ENCODE results near the gene WIF1. TPM values are rescaled to one million over a fixed set of nuclear protein-coding genes. Genes with fewer than 3 reads are reported as not detected.

WIF1 gene
- total and polyA plus RNA-seq, 10 of the 15 experiments (the other 5 are each of a cell fraction or from before 2014, with no cell fraction given), result 0.04 to 0.05 (median 0.05) TPM; not detected in 7

DNA sequence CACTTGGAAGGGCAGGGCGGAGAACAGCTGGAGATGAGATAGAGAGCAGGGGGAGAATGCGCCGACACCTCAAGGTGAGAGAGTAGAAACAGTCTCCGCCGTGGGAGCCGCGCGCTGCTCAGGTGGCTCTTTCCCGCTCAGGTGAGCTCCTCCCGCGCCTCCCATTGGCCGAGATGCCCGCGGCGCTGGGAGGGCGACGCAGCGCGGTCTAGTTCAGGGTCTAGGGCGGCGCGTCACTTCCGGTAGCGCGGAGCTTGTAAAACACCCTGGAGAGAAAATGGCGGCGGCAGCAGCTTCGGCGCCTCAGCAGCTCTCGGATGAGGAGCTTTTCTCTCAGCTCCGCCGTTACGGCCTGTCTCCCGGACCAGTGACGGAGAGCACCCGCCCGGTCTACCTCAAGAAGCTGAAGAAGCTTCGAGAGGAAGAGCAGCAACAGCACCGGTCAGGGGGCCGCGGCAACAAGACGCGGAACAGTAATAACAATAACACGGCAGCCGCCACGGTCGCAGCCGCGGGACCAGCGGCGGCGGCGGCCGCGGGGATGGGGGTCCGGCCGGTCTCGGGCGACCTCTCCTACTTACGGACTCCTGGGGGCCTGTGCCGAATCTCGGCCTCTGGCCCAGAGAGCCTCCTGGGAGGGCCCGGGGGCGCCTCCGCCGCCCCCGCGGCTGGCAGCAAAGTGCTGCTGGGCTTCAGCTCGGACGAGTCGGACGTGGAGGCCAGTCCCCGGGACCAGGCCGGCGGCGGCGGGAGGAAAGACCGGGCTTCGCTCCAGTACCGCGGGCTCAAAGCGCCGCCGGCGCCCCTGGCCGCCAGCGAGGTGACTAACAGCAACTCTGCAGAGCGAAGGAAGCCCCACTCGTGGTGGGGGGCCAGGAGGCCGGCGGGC is 48.5 kb upstream of the WIF1 start, which contains the start of gene LEMD3 (continued):
- TF ChIP-seq BHLHE40 (IDR thresholded peaks at IDR 0.05; ENCODE audit: borderline replicate concordance in 1 of 2, low read depth in 2 of 2, low read length in 1 of 2) (peak in 1 of 2 experiments; percentile 53; a peak in 1 of 4 replicates), ATF7 (IDR thresholded peaks at IDR 0.05; ENCODE audit: low read depth) (no peak), KDM1A (IDR thresholded peaks at IDR 0.05; ENCODE audit: borderline replicate concordance) (no peak), IRF4 (IDR thresholded peaks at IDR 0.05; ENCODE audit: low read depth, low read length) (0 out of 2 replicates have a peak, but pooled peaks have one; percentile 6), ZNF207 (IDR thresholded peaks at IDR 0.05; ENCODE audit: borderline replicate concordance) (no peak), NFXL1 (IDR thresholded peaks at IDR 0.05; ENCODE audit: borderline replicate concordance) (no peak), BACH1 (IDR thresholded peaks at IDR 0.05; ENCODE audit: borderline replicate concordance) (peak; percentile 66; the same call in 1 of the 2 replicates), TCF3 (IDR thresholded peaks at IDR 0.05; ENCODE audit: borderline replicate concordance, insufficient read depth, low read depth, low read length) (peak; percentile 46; the same call in 1 of the 2 replicates), MYB (IDR thresholded peaks at IDR 0.05; ENCODE audit: borderline replicate concordance, low read depth, low read length) (no peak), STAT3 (IDR thresholded peaks at IDR 0.05; ENCODE audit: low read depth, low read length) (no peak), SP1 (IDR thresholded peaks at IDR 0.05; ENCODE audit: low read depth, low read length) (peak; percentile 43), ZSCAN29 (IDR thresholded peaks at IDR 0.05) (no peak), HCFC1 (IDR thresholded peaks at IDR 0.05; ENCODE audit: low read length) (peak; percentile 50), MXI1 (IDR thresholded peaks at IDR 0.05; ENCODE audit: low read depth, low read length) (peak; percentile 62; the same call in 1 of the 2 replicates), CHD2 (IDR thresholded peaks at IDR 0.05; ENCODE audit: borderline replicate concordance, low read depth, low read length) (peak; percentile 37; the same call in 1 of the 2 replicates), NR2F1 (conservative IDR thresholded peaks at IDR 0.05) (peak; percentile 45; the same call in 1 of the 2 replicates)
- TF ChIP-seq, protein P1, sequence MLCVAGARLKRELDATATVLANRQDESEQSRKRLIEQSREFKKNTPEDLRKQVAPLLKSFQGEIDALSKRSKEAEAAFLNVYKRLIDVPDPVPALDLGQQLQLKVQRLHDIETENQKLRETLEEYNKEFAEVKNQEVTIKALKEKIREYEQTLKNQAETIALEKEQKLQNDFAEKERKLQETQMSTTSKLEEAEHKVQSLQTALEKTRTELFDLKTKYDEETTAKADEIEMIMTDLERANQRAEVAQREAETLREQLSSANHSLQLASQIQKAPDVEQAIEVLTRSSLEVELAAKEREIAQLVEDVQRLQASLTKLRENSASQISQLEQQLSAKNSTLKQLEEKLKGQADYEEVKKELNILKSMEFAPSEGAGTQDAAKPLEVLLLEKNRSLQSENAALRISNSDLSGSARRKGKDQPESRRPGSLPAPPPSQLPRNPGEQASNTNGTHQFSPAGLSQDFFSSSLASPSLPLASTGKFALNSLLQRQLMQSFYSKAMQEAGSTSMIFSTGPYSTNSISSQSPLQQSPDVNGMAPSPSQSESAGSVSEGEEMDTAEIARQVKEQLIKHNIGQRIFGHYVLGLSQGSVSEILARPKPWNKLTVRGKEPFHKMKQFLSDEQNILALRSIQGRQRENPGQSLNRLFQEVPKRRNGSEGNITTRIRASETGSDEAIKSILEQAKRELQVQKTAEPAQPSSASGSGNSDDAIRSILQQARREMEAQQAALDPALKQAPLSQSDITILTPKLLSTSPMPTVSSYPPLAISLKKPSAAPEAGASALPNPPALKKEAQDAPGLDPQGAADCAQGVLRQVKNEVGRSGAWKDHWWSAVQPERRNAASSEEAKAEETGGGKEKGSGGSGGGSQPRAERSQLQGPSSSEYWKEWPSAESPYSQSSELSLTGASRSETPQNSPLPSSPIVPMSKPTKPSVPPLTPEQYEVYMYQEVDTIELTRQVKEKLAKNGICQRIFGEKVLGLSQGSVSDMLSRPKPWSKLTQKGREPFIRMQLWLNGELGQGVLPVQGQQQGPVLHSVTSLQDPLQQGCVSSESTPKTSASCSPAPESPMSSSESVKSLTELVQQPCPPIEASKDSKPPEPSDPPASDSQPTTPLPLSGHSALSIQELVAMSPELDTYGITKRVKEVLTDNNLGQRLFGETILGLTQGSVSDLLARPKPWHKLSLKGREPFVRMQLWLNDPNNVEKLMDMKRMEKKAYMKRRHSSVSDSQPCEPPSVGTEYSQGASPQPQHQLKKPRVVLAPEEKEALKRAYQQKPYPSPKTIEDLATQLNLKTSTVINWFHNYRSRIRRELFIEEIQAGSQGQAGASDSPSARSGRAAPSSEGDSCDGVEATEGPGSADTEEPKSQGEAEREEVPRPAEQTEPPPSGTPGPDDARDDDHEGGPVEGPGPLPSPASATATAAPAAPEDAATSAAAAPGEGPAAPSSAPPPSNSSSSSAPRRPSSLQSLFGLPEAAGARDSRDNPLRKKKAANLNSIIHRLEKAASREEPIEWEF (IDR thresholded peaks at IDR 0.05; ENCODE audit: insufficient replicate concordance, low read depth, low read length), result no peak
- TF ChIP-seq, protein P2, sequence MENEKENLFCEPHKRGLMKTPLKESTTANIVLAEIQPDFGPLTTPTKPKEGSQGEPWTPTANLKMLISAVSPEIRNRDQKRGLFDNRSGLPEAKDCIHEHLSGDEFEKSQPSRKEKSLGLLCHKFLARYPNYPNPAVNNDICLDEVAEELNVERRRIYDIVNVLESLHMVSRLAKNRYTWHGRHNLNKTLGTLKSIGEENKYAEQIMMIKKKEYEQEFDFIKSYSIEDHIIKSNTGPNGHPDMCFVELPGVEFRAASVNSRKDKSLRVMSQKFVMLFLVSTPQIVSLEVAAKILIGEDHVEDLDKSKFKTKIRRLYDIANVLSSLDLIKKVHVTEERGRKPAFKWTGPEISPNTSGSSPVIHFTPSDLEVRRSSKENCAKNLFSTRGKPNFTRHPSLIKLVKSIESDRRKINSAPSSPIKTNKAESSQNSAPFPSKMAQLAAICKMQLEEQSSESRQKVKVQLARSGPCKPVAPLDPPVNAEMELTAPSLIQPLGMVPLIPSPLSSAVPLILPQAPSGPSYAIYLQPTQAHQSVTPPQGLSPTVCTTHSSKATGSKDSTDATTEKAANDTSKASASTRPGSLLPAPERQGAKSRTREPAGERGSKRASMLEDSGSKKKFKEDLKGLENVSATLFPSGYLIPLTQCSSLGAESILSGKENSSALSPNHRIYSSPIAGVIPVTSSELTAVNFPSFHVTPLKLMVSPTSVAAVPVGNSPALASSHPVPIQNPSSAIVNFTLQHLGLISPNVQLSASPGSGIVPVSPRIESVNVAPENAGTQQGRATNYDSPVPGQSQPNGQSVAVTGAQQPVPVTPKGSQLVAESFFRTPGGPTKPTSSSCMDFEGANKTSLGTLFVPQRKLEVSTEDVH (IDR thresholded peaks at IDR 0.05; ENCODE audit: low read depth, partially characterized antibody), result no peak
- TF ChIP-seq, protein P3, sequence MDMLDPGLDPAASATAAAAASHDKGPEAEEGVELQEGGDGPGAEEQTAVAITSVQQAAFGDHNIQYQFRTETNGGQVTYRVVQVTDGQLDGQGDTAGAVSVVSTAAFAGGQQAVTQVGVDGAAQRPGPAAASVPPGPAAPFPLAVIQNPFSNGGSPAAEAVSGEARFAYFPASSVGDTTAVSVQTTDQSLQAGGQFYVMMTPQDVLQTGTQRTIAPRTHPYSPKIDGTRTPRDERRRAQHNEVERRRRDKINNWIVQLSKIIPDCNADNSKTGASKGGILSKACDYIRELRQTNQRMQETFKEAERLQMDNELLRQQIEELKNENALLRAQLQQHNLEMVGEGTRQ (IDR thresholded peaks at IDR 0.05; ENCODE audit: borderline replicate concordance, low read depth, low read length), result peak; percentile 46
